ENCODE measurements around the gene NMUR2. TPM values are rescaled to one million over a fixed set of nuclear protein-coding genes. Genes with fewer than 3 reads are reported as not detected.

The NMUR2 gene
- total RNA-seq, 1 donor = not detected

- no peak overlapping the region for H3K4me3 ChIP-seq (ENCODE audit: low read depth, low read length)
- DNase-seq (ENCODE audit: low read depth) = no peak
- no peak for TF ChIP-seq CTCF (IDR thresholded peaks at IDR 0.05; ENCODE audit: insufficient read depth, low read length)
These were observed 28.2 kb downstream of the NMUR2 start for GRCh38 chr5:152376886-152377285.

GRCh38 chr5:152374711-152375275 lies 30.3 kb downstream of the NMUR2 start:
- H3K4me3 ChIP-seq (ENCODE audit: low read depth, low read length) = no peak overlapping the region
- no peak for TF ChIP-seq CTCF (IDR thresholded peaks at IDR 0.05; ENCODE audit: insufficient read depth, low read length)
- DNase-seq (ENCODE audit: low read depth) = no peak

GRCh38 chr5:152372875-152373274 lies 32.2 kb downstream of the NMUR2 start:
- no peak for TF ChIP-seq CTCF (IDR thresholded peaks at IDR 0.05; ENCODE audit: insufficient read depth, low read length)
- H3K4me3 ChIP-seq (ENCODE audit: low read depth, low read length) = no peak overlapping the region
- DNase-seq (ENCODE audit: low read depth) = no peak

- no peak for TF ChIP-seq CTCF (IDR thresholded peaks at IDR 0.05; ENCODE audit: insufficient read depth, low read length)
- no peak overlapping the region for H3K4me3 ChIP-seq (ENCODE audit: low read depth, low read length)
- DNase-seq (ENCODE audit: low read depth) = no peak
These were observed 35.8 kb downstream of the NMUR2 start for GRCh38 chr5:152369298-152369697.

- H3K4me3 ChIP-seq (ENCODE audit: low read depth, low read length) = no peak overlapping the region
- no peak for DNase-seq (ENCODE audit: low read depth)
- no peak for TF ChIP-seq CTCF (IDR thresholded peaks at IDR 0.05; ENCODE audit: insufficient read depth, low read length)
These were observed 37.5 kb downstream of the NMUR2 start for GRCh38 chr5:152367554-152367953.

GRCh38 chr5:152366716-152367115 lies 38.4 kb downstream of the NMUR2 start:
- DNase-seq (ENCODE audit: low read depth) = no peak
- no peak overlapping the region for H3K4me3 ChIP-seq (ENCODE audit: low read depth, low read length)
- TF ChIP-seq CTCF (IDR thresholded peaks at IDR 0.05; ENCODE audit: insufficient read depth, low read length) = no peak

- no peak for DNase-seq (ENCODE audit: low read depth)
- no peak for TF ChIP-seq CTCF (IDR thresholded peaks at IDR 0.05; ENCODE audit: insufficient read depth, low read length)
- H3K4me3 ChIP-seq (ENCODE audit: low read depth, low read length) = no peak overlapping the region
These were observed 40.2 kb downstream of the NMUR2 start for GRCh38 chr5:152364899-152365298.
